BLaER1 treated with 17β-estradiol and CSF1 and Interleukin-3, amounts not matched to agents 10 nM and 100 nM (cell line): Measurements from ENCODE around the gene TIMM29.

ENCODE experiments used
- H3K27ac ChIP-seq, 11 experiments: shearing (Covaris generic); formaldehyde crosslinking; 2 replicates each; pipeline ENCODE4 v1.8.1; 2022
- H3K27me3 ChIP-seq, 11 experiments: shearing (Covaris generic); formaldehyde crosslinking; 2 replicates each; pipeline ENCODE4 v1.8.1; 2022
- H3K36me3 ChIP-seq, 11 experiments: shearing (Covaris generic); formaldehyde crosslinking; 2 replicates each; pipeline ENCODE4 v1.8.1; 2022
- H3K4me1 ChIP-seq, 10 experiments: shearing (Covaris generic); formaldehyde crosslinking; 2 replicates each; pipeline ENCODE4 v1.8.1; 2022
- H3K4me2 ChIP-seq, 11 experiments: shearing (Covaris generic); formaldehyde crosslinking; 2 replicates each; pipeline ENCODE4 v1.8.1; 2022
- H3K4me3 ChIP-seq, 10 experiments: shearing (Covaris generic); formaldehyde crosslinking; 2 replicates each; pipeline ENCODE4 v1.8.1; 2022
- H3K9ac ChIP-seq, 11 experiments: shearing (Covaris generic); formaldehyde crosslinking; 2 replicates each; pipeline ENCODE4 v1.8.1; 2022
- H3K9me3 ChIP-seq, 11 experiments: shearing (Covaris generic); formaldehyde crosslinking; replicated peaks in 1 of 11; 2 replicates each; pipeline ENCODE4 v1.8.1; 2022
- H4K20me1 ChIP-seq, 11 experiments: shearing (Covaris generic); formaldehyde crosslinking; 2 replicates each; pipeline ENCODE4 v1.8.1; 2022
- Cebpa-rat ChIP-seq, 11 experiments: shearing (Covaris generic); IDR thresholded peaks; 2 replicates each; pipeline ENCODE4 v1.8.1; 2022

TIMM29 gene

DNA sequence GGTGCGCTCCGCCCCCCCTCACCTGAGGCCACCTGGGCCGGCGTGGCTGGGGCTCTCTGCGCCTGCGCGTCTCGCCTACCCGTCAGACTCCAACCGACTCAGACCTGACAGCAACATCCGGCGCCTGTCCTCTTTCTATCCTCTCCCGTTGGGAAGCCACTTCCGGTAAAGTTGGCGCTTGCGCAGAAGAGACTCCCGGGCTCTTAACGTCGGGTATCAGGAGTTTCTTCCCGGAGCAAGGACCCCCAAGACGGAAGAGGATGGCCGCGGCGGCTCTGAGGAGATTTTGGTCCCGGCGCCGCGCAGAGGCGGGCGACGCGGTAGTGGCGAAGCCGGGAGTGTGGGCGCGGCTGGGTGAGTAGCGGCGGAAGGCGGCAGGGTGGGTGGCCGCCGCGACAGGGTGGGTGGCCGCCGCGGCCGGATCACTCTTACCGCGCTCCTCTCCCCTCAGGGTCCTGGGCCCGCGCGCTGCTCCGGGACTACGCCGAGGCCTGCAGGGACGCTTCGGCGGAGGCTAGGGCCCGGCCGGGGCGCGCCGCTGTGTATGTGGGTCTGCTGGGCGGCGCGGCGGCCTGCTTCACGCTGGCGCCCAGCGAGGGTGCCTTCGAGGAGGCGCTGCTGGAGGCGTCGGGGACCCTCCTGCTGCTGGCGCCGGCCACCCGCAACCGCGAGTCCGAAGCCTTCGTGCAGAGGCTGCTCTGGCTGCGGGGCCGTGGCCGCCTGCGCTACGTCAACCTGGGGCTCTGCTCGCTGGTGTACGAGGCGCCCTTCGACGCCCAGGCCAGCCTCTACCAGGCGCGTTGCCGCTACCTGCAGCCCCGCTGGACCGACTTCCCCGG lies at the start of gene TIMM29, which contains the start of gene YIPF2:
Gene TIMM29 (plus strand): TSS at position 249 of the 839 bp plus-strand sequence. CDS start 12 bp downstream, at position 261.
Gene YIPF2 (minus strand): TSS at position 77 of the 839 bp plus-strand sequence. CDS start 229 bp downstream, outside the sequence.
- H3K36me3 ChIP-seq: peaks cover 35 to 61% (median 42%) of the 10 kb centered on the region in 11 experiments
- H3K4me1 ChIP-seq: peaks cover 22 to 29% (median 25%) of the 10 kb centered on the region in 10 experiments
- H4K20me1 ChIP-seq: peaks cover 23 to 65% (median 44%) of the 10 kb centered on the region in 11 experiments; a peak in 21 of 22 replicates
- TF ChIP-seq Cebpa-rat (IDR thresholded peaks at IDR 0.05): no peak
- no peaks in the 10 kb centered on the region for H3K9me3 ChIP-seq
- H3K4me2 ChIP-seq: peak within 1 kb of the TSS; percentile 93 to 100 (median 99)
- no peaks in the 10 kb centered on the region for H3K27me3 ChIP-seq
- peak within 1 kb of the TSS; percentile 80 to 100 (median 96) for H3K4me3 ChIP-seq
- H3K27ac ChIP-seq: peak within 1 kb of the TSS; percentile 70 to 88 (median 81)
- peak within 1 kb of the TSS; percentile 85 to 95 (median 91) for H3K9ac ChIP-seq

DNA sequence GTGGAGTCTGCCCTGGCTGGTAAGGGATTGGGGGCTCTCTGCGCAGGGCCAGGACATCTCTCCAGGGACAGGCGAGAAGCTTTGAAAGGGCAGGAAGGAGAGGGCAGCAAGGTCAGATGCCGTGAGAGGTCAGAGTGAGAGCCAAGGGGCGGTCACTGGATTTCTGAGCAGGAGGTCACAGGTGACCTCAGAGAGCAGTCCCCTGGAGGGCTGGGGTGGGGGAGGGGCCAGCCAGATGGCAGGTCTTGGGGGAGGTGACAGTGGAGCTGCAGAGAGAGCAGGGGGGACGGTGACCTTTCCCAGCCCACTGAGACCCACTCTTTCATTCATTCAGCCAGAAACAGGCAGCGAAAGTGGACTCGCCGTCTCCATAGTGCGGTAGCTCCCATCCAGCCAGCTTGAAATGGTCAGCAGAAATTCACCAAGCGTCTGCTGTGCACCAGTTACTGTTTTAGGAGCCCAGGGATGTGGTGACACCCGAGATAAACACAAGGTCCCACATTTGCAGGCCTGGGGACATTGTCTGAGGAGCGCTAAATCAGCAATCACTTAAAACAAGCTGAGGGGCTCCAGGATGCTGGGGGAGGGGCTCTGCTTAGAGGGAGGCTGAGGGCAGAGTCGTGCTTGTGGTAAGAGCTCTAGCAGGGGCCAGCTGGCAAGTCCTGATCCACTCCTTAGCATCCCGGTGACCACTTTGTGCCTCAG lies 47.1 kb upstream of the TIMM29 start:
- H3K9ac ChIP-seq: peak overlapping the region in 8 of 11 experiments; percentile 2 to 52 (median 34); a peak in 10 of 22 replicates
- H4K20me1 ChIP-seq: peaks cover 75 to 100% (median 93%) of the 10 kb centered on the region in 11 experiments
- no peak overlapping the region for H3K4me3 ChIP-seq
- H3K9me3 ChIP-seq: no peaks in the 10 kb centered on the region
- TF ChIP-seq Cebpa-rat (IDR thresholded peaks at IDR 0.05): no peak
- H3K4me2 ChIP-seq: peak overlapping the region; percentile 0 to 82 (median 63); a peak in 17 of 22 replicates
- peaks cover 7 to 45% (median 29%) of the 10 kb centered on the region in 11 experiments; a peak in 20 of 22 replicates for H3K36me3 ChIP-seq
- peak overlapping the region in 5 of 11 experiments; percentile 5 to 74 (median 23); a peak in 5 of 22 replicates for H3K27ac ChIP-seq
- H3K4me1 ChIP-seq: peaks cover 58 to 79% (median 64%) of the 10 kb centered on the region in 10 experiments
- H3K27me3 ChIP-seq: no peaks in the 10 kb centered on the region

DNA sequence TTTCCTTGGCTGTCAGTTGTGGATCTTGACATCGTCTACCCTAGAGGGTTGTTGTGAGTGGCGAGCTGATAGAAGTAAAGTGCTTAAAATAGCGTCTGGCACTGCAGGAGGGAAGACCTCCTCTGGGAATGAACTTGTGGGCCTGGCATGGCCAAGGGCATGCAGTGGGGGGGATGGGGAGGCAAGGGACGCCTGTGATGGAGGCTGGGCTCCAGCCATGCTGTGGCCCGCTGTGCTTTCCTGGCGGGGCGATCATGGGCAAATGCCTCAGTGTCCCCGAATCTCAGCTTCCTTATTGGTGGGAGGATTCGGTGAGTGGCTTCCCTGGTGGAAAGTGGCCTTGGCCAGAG lies 46.5 kb upstream of the TIMM29 start:
- Histone ChIP-seq H3K9me3 (no peaks in the 10 kb centered on the region), H3K4me2 (peak overlapping the region in 9 of 11 experiments; percentile 31 to 82 (median 68); a peak in 17 of 22 replicates), H3K9ac (peak overlapping the region in 4 of 11 experiments; percentile 2 to 49 (median 39); a peak in 6 of 22 replicates), H3K27me3 (no peaks in the 10 kb centered on the region), H3K36me3 (peaks cover 7 to 45% (median 30%) of the 10 kb centered on the region in 11 experiments; a peak in 20 of 22 replicates), H3K27ac (peak overlapping the region in 4 of 11 experiments; percentile 5 to 74 (median 29); a peak in 3 of 22 replicates), H4K20me1 (peaks cover 79 to 100% (median 93%) of the 10 kb centered on the region in 11 experiments), H3K4me3 (no peak overlapping the region), H3K4me1 (peaks cover 57 to 79% (median 64%) of the 10 kb centered on the region in 10 experiments)
- TF ChIP-seq Cebpa-rat (IDR thresholded peaks at IDR 0.05): no peak

DNA sequence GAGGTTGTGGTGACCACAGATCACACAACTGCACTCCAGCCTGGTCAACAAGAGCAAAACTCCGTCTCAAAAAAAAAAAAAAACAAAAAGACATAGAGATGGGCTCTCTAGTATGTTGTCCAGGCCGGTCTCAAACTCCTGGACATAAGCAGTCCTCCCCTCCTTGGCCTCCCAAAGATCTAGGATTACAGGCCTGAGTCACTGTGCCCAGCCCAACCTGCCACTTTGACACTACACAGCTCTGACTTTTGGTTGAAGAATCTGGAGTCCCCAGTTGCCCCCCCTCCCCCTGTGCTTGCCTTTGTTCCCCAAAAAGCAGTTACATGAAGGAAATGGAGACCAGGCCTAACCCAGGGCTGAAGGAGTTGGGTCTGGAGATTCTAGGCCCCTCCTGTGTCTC lies 44.3 kb upstream of the TIMM29 start:
- H3K36me3 ChIP-seq: peaks cover 7 to 53% (median 33%) of the 10 kb centered on the region in 11 experiments; a peak in 20 of 22 replicates
- peaks cover 87 to 100% (median 98%) of the 10 kb centered on the region in 11 experiments for H4K20me1 ChIP-seq
- H3K4me1 ChIP-seq: peaks cover 42 to 63% (median 53%) of the 10 kb centered on the region in 10 experiments
- no peaks in the 10 kb centered on the region for H3K9me3 ChIP-seq
- no peak for TF ChIP-seq Cebpa-rat (IDR thresholded peaks at IDR 0.05)
- no peak overlapping the region for H3K4me3 ChIP-seq
- H3K27me3 ChIP-seq: no peaks in the 10 kb centered on the region
- H3K9ac ChIP-seq: peak overlapping the region in 2 of 11 experiments; percentile 10 to 26; a peak in 1 of 22 replicates
- H3K4me2 ChIP-seq: peak overlapping the region in 3 of 11 experiments; percentile 21 to 44 (median 29); a peak in 4 of 22 replicates
- H3K27ac ChIP-seq: peak overlapping the region in 2 of 11 experiments; percentile 26; a peak in 5 of 22 replicates

DNA sequence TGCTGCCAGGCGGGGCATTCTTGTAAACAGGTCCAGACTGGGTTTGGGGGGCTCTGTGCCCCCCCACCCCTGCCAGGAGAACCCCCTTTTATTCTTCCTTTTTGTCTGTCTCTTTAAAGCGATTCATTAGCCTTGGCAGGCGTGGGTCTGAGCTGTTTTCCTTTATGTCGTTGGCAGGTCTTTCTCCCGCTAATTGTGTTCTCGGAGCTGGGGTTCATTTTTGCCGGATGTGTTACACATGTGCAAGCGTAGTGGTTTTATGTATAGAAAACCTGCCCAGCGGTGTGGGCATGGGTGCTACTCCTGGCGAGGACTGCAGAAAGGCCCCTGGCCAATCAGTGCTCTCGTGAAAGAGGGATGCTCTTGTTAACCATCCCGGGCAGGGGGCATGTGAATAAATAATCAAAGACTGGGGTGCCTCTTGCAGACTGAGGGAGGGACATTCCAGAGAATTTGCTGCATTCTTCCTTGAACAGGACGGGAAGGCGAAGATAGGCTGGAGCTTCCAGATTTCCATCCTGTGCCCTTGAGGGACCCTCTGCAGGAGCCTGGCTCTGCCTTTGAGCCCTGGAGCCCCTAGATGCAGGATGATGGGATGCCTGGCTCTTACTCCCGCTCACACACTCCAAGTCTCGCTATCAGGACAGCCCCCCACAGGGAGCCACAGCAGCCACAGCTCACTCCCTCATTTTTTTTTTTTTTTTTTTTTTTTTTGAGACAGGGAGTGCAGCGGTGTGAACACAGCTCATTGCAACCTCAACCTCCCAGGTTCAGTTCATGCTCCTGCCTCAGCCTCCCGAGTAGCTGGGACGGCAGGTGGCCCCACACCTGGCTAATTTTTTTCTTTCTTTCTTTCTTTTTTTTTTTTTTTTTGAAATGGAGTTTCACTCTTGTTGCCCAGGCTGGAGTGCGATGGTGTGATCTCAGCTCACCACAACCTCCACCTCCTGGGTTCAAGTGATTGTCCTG lies 43.1 kb upstream of the TIMM29 start:
- Histone ChIP-seq H3K27me3 (no peaks in the 10 kb centered on the region), H3K4me3 (no peak overlapping the region), H4K20me1 (peaks cover 85 to 100% (median 97%) of the 10 kb centered on the region in 11 experiments), H3K4me2 (no peak overlapping the region), H3K27ac (no peak overlapping the region), H3K9me3 (no peaks in the 10 kb centered on the region), H3K9ac (no peak overlapping the region), H3K4me1 (peaks cover 30 to 51% (median 41%) of the 10 kb centered on the region in 10 experiments), H3K36me3 (peaks cover 7 to 43% (median 32%) of the 10 kb centered on the region in 11 experiments; a peak in 20 of 22 replicates)
- TF ChIP-seq Cebpa-rat (IDR thresholded peaks at IDR 0.05): no peak

DNA sequence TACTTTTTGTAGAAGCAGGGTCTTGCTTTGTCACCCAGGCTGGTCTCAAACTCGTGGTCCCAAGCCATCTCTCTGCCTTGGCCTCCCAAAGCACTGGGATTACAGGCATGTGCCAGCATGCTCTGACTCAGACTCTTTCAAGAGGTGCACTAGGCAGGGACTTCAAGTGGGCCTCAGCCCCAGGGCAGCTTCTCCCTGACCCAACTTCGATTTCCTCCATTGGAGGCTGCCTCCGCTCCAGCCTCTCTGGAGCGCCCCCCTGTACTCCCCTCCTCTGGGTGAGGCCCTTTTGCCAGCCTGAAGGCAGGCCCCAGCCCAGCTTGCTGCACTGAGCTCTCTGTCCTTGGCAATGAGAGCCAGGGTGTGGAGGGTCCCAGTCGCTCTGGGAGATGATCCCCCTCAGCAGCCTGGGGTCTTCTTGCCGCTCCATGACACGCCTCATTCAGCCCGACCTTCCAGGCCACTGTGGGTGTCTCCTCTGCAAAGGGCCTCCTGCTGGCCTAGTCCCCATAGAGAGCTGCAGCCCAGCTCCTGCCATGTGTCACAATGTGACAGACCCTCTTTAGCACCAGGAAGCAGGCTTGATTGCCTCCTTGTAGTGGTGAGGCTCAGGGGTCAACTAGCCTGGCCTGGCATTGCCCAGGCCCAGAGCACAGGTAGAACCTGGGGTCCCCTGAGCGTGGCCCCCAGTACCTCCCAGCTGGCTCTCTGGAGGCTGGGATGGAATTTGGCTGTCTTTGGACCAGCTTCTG lies 40.8 kb upstream of the TIMM29 start:
- Histone ChIP-seq H3K27me3 (no peaks in the 10 kb centered on the region), H3K9ac (peak overlapping the region in 7 of 11 experiments; percentile 4 to 46 (median 23); a peak in 7 of 22 replicates), H3K4me3 (no peak overlapping the region), H3K36me3 (peaks cover 4 to 42% (median 26%) of the 10 kb centered on the region in 11 experiments; a peak in 17 of 22 replicates), H3K27ac (peak overlapping the region in 6 of 11 experiments; percentile 1 to 32 (median 24); a peak in 5 of 22 replicates), H4K20me1 (peaks cover 85 to 100% (median 96%) of the 10 kb centered on the region in 11 experiments), H3K9me3 (no peaks in the 10 kb centered on the region), H3K4me2 (peak overlapping the region in 5 of 11 experiments; percentile 1 to 15 (median 4); a peak in 3 of 22 replicates), H3K4me1 (peaks cover 18 to 34% (median 22%) of the 10 kb centered on the region in 10 experiments)
- TF ChIP-seq Cebpa-rat (IDR thresholded peaks at IDR 0.05): no peak

DNA sequence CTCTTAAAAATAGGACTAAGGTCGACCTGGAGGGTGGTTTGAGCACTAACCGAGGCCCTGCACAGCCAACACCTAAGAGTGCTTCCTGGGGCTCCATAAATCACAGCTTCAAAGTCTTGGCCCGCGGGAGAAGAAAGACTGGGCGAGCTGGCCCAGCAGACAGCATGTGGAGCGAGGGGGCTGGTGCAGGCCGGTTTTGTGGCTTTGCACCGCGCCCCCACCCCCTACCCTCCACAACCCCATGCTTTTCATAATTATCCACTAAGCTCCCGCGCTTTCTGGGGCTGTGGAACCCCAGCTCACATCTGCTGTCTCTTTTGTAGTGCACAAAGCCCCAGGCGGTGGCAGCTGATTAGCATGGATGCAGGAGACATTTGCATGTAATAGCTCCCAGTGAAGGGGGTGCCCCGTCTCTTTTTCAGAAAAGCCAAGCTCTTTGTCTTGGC lies 40.2 kb upstream of the TIMM29 start:
- no peaks in the 10 kb centered on the region for H3K9me3 ChIP-seq
- H3K4me1 ChIP-seq: peaks cover 18 to 34% (median 22%) of the 10 kb centered on the region in 10 experiments
- H3K27ac ChIP-seq: peak overlapping the region in 1 of 11 experiments; percentile 32; a peak in 1 of 22 replicates
- no peaks in the 10 kb centered on the region for H3K27me3 ChIP-seq
- no peak overlapping the region for H3K4me3 ChIP-seq
- peaks cover under 1 to 41% (median 20%) of the 10 kb centered on the region in 11 experiments; a peak in 13 of 22 replicates for H3K36me3 ChIP-seq
- H3K9ac ChIP-seq: peak overlapping the region in 2 of 11 experiments; percentile 20 to 25; a peak in 2 of 22 replicates
- peaks cover 85 to 100% (median 96%) of the 10 kb centered on the region in 11 experiments for H4K20me1 ChIP-seq
- H3K4me2 ChIP-seq: peak overlapping the region in 1 of 11 experiments; percentile 4; a peak in 1 of 22 replicates
- no peak for TF ChIP-seq Cebpa-rat (IDR thresholded peaks at IDR 0.05)
